Measurements from ENCODE around the gene HS6ST3. TPM values are rescaled to one million over a fixed set of nuclear protein-coding genes. Genes with fewer than 3 reads are reported as not detected.
"Not testable (repeated sequence)": the region's sequence is repeated elsewhere in the genome, so short reads cannot be mapped to it uniquely, and the experiment has no call there.

Gene HS6ST3
- total RNA-seq, 1 donor from 2014 or later, result 3.0 TPM

DNA sequence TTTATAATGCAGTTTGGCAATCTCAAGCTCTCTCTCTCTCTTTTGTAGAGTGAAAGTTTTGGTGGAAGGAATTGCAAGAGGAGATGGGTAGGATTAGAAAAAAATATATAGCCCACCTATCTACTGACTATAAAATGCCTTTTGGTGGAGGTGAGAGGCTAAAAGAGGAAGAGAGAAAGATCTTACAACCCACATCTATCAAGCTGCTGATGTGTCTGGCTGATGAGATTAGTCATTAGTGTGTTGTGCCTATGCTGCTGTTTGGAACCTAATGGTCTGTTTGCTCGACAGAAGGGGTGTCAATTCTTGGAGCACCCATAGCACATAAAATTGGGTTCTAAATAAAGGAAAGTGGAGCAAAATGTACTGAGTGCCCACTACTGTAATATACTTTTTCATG lies 411.0 kb downstream of the HS6ST3 start:
- intact Hi-C loops (cut with DNase I), result no loop called here

GRCh38 chr13:96503481-96503880 lies 413.6 kb downstream of the HS6ST3 start:
- no peaks in the 10 kb centered on the region for H3K4me1 ChIP-seq
- H3K36me3 ChIP-seq, result no peaks in the 10 kb centered on the region
- no peaks in the 10 kb centered on the region for H3K27me3 ChIP-seq
- intact Hi-C loops (cut with DNase I), result no loop called here
- TF ChIP-seq CTCF (IDR thresholded peaks at IDR 0.05), result no peak
- H3K4me3 ChIP-seq, result no peak overlapping the region
- no peak for DNase-seq (ENCODE audit: low spot score in 2 of 2)
- H3K27ac ChIP-seq, result no peak overlapping the region
- H3K9me3 ChIP-seq, result no peaks in the 10 kb centered on the region

More for the DNA sequence above, 411.0 kb downstream of the HS6ST3 start:
- no peak overlapping the region for H3K4me3 ChIP-seq
- no peaks in the 10 kb centered on the region for H3K4me1 ChIP-seq
- DNase-seq (ENCODE audit: low spot score in 2 of 2), result no peak
- no peaks in the 10 kb centered on the region for H3K27me3 ChIP-seq
- H3K9me3 ChIP-seq, result no peaks in the 10 kb centered on the region
- no peak overlapping the region for H3K27ac ChIP-seq
- TF ChIP-seq CTCF (IDR thresholded peaks at IDR 0.05), result no peak
- H3K36me3 ChIP-seq, result no peaks in the 10 kb centered on the region

DNA sequence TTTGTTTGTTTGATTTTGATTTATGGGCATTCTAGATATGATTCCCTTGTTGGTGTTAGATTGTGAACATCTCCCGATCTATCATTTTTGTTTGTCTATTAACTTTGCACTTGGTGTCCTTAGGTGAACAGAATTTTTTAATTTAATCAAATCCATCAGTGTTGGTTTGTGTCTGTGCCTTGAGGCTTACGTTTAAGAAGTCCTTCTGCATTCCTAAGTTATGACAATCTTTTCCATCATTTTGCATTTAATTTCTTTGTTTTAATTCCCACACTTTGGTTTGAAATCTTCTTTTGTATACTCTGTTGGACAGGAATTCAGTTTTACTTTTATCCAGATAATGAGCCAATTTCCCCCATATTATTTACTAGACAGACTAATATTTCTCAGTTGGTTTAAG lies 421.7 kb downstream of the HS6ST3 start:
- no peak overlapping the region for H3K4me3 ChIP-seq
- intact Hi-C loops (cut with DNase I), result no loop called here
- H3K27me3 ChIP-seq, result no peaks in the 10 kb centered on the region
- H3K4me1 ChIP-seq, result no peaks in the 10 kb centered on the region
- TF ChIP-seq CTCF (IDR thresholded peaks at IDR 0.05), result no peak
- H3K36me3 ChIP-seq, result no peaks in the 10 kb centered on the region
- H3K9me3 ChIP-seq, result no peaks in the 10 kb centered on the region
- no peak for DNase-seq (ENCODE audit: low spot score in 2 of 2)
- no peak overlapping the region for H3K27ac ChIP-seq

- Histone ChIP-seq H3K4me3 (no peak overlapping the region), H3K36me3 (no peaks in the 10 kb centered on the region), H3K27me3 (no peaks in the 10 kb centered on the region), H3K27ac (no peak overlapping the region), H3K4me1 (no peaks in the 10 kb centered on the region), H3K9me3 (no peaks in the 10 kb centered on the region)
- no peak for DNase-seq (ENCODE audit: low spot score in 2 of 2)
- intact Hi-C loops (cut with DNase I), result no loop called here
- TF ChIP-seq CTCF (IDR thresholded peaks at IDR 0.05), result no peak
Measured at GRCh38 chr13:96519380-96519779, 429.5 kb downstream of the HS6ST3 start.

- H3K9me3 ChIP-seq; DNase-seq (ENCODE audit: low spot score in 2 of 2); H3K4me3 ChIP-seq; H3K4me1 ChIP-seq; H3K36me3 ChIP-seq; H3K27me3 ChIP-seq; H3K27ac ChIP-seq; intact Hi-C loops (cut with DNase I): not testable (repeated sequence)
Measured at GRCh38 chr13:96524398-96525020, 434.6 kb downstream of the HS6ST3 start.

GRCh38 chr13:96525715-96526114 lies 435.8 kb downstream of the HS6ST3 start:
- intact Hi-C loops (cut with DNase I), result no loop called here
- H3K9me3 ChIP-seq, result no peaks in the 10 kb centered on the region
- no peak overlapping the region for H3K4me3 ChIP-seq
- no peak for DNase-seq (ENCODE audit: low spot score in 2 of 2)
- H3K27ac ChIP-seq, result no peak overlapping the region
- H3K36me3 ChIP-seq, result no peaks in the 10 kb centered on the region
- H3K4me1 ChIP-seq, result no peaks in the 10 kb centered on the region
- TF ChIP-seq CTCF (IDR thresholded peaks at IDR 0.05), result no peak
- no peaks in the 10 kb centered on the region for H3K27me3 ChIP-seq
